ENCODE results near the gene ALAS1.

DNA sequence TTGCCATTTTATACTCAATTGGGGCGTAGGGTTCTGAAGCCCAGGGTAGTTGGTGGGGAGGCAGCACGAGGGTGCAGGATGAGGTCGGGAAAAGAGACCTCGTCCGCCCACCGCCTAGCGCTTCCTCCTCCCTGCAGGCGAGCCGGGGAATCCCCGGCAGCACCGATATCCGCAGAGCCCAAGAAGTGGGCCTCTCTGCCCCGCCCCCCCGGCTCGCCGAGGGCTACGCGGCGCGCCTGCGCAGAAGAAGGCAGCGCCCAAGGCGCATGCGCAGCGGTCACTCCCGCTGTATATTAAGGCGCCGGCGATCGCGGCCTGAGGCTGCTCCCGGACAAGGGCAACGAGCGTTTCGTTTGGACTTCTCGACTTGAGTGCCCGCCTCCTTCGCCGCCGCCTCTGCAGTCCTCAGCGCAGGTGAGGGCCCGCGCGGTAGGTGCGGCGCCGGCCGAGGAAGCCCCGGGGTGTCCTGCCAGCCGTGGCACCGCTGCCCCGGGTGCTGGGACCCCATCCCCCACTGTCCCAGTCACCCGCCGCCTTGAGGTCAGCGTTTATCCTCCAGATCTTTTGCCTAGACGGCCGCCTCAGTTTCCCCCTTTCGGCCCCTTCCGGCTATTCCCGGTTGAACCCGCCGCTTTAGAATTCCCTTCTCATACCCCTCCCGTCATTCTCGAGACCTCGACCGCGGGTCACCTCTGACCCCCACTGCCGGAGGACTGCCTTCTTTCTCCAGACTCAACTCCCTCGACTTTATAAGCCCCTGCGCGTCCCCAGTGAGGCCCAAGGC, at the start of gene ALAS1:
- TF ChIP-seq EZH2 (IDR thresholded peaks at IDR 0.05; ENCODE audit: insufficient read depth, poor library complexity, severe bottlenecking) (no peak), EZH2phosphoT487 (IDR thresholded peaks at IDR 0.05; ENCODE audit: insufficient read depth, low read depth) (no peak)
